Upper lobe of right lung (tissue), 1 donor: Measurements from ENCODE around the gene APOA1. TPM values are rescaled to one million over a fixed set of nuclear protein-coding genes. Genes with fewer than 3 reads are reported as not detected.
"Not testable (repeated sequence)": the region's sequence is repeated elsewhere in the genome, so short reads cannot be mapped to it uniquely, and the experiment has no call there.

Source experiments
- ATAC-seq: fragments of 200-7000 bp; cut with Tn5 transposase; one replicate; pipeline ENCODE4 v1.9.1; 2020; ENCODE audit warnings: mild to moderate bottlenecking, moderate library complexity
- DNase-seq: peaks from one replicate; pipeline ENCODE4 v3.0.0-alpha.2; 2020
- H3K27ac ChIP-seq: fragments of 200-600 bp; one replicate; pipeline ENCODE4 v1.8.0; 2022
- H3K27me3 ChIP-seq: fragments of 200-600 bp; one replicate; pipeline ENCODE4 v1.8.0; 2022; ENCODE audit warnings: mild to moderate bottlenecking
- H3K36me3 ChIP-seq: fragments of 200-600 bp; one replicate; pipeline ENCODE4 v1.8.0; 2022
- H3K4me1 ChIP-seq: fragments of 200-600 bp; one replicate; pipeline ENCODE4 v1.8.0; 2022
- H3K4me3 ChIP-seq: fragments of 200-600 bp; one replicate; pipeline ENCODE4 v1.8.0; 2022; ENCODE audit warnings: mild to moderate bottlenecking
- H3K9me3 ChIP-seq: fragments of 200-600 bp; one replicate; pipeline ENCODE4 v1.8.0; 2022
- CTCF ChIP-seq: fragments of 200-600 bp; IDR thresholded peaks from one replicate; pipeline ENCODE4 v1.8.0; 2022; ENCODE audit warnings: antibody characterized with exemption
- intact Hi-C: fragments of 100-400 bp; cut with DNase I; formaldehyde crosslinking; loops from one replicate; pipeline ENCODE4 v1.11.0; 2022
- total RNA-seq: library from RNA; stranded (reverse); fragmentation: NEBNext Ultra II Directional; extraction: Animal tissue kit (Norgen Biotek cat#: 25700); gene quantifications from one replicate; pipeline ENCODE4 v1.2.1, GENCODE V29; 2021
- donor health status: DM: no; HTN: yes; CAD: no; lungs with severe emphysema.

The APOA1 gene
- total RNA-seq, 1 donor from 2014 or later: 5.4 TPM

GRCh38 chr11:116836632-116836991, 810 bp downstream of the APOA1 start:
- ATAC-seq (no peak), DNase-seq (no peak)
- intact Hi-C loops: no loop called here
- H3K4me1 ChIP-seq: peaks cover 19% of the 10 kb centered on the region
- peak overlapping the region; percentile 87 for H3K27ac ChIP-seq
- no peaks in the 10 kb centered on the region for H3K9me3 ChIP-seq
- no peak for TF ChIP-seq CTCF
- H3K4me3 ChIP-seq: no peak overlapping the region
- H3K36me3 ChIP-seq: no peaks in the 10 kb centered on the region
- H3K27me3 ChIP-seq: no peaks in the 10 kb centered on the region

GRCh38 chr11:116835791-116836631, 1.4 kb downstream of the APOA1 start:
- H3K4me1 ChIP-seq: peaks cover 19% of the 10 kb centered on the region
- ATAC-seq (peak; percentile 90), DNase-seq (peak; percentile 96)
- peak; percentile 64 for TF ChIP-seq CTCF
- no peaks in the 10 kb centered on the region for H3K9me3 ChIP-seq
- H3K36me3 ChIP-seq: no peaks in the 10 kb centered on the region
- H3K27ac ChIP-seq: peak overlapping the region; percentile 87
- H3K27me3 ChIP-seq: no peaks in the 10 kb centered on the region
- H3K4me3 ChIP-seq: peak overlapping the region; percentile 41
- intact Hi-C loops: no loop called here

- Histone ChIP-seq H3K36me3 (no peaks in the 10 kb centered on the region), H3K4me3 (peak overlapping the region; percentile 41), H3K4me1 (peaks cover 19% of the 10 kb centered on the region), H3K27ac (peak overlapping the region; percentile 87), H3K9me3 (no peaks in the 10 kb centered on the region), H3K27me3 (no peaks in the 10 kb centered on the region)
- ATAC-seq: no peak
- TF ChIP-seq CTCF: no peak
- intact Hi-C loops: no loop called here
- no peak for DNase-seq
These were observed 2.2 kb downstream of the APOA1 start for GRCh38 chr11:116835042-116835772.

GRCh38 chr11:116834535-116835041, 2.8 kb downstream of the APOA1 start:
- H3K36me3 ChIP-seq, H3K4me3 ChIP-seq, H3K9me3 ChIP-seq, intact Hi-C loops, ATAC-seq, DNase-seq, H3K27me3 ChIP-seq: not testable (repeated sequence)
- H3K4me1 ChIP-seq: peaks cover 19% of the 10 kb centered on the region
- H3K27ac ChIP-seq: peak overlapping the region; percentile 87

- no peak for TF ChIP-seq CTCF
- H3K4me3 ChIP-seq: no peak overlapping the region
- intact Hi-C loops: no loop called here
- DNase-seq (no peak), ATAC-seq (no peak)
- H3K36me3 ChIP-seq: no peaks in the 10 kb centered on the region
- H3K4me1 ChIP-seq: peaks cover 19% of the 10 kb centered on the region
- no peaks in the 10 kb centered on the region for H3K27me3 ChIP-seq
- H3K27ac ChIP-seq: no peak overlapping the region
- no peaks in the 10 kb centered on the region for H3K9me3 ChIP-seq
These were observed 3.4 kb downstream of the APOA1 start for GRCh38 chr11:116833816-116834534.

GRCh38 chr11:116833491-116833815, 4.0 kb downstream of the APOA1 start:
- Histone ChIP-seq H3K4me3 (no peak overlapping the region), H3K27me3 (no peaks in the 10 kb centered on the region), H3K4me1 (peaks cover 19% of the 10 kb centered on the region), H3K27ac (no peak overlapping the region), H3K36me3 (no peaks in the 10 kb centered on the region), H3K9me3 (no peaks in the 10 kb centered on the region)
- no peak for ATAC-seq
- intact Hi-C loops: no loop called here
- no peak for DNase-seq
- TF ChIP-seq CTCF: no peak
